GM21447 (cell line): ENCODE measurements around the gene ZBTB21.

Experiments used
- ATAC-seq: cut with Tn5 transposase; IDR thresholded peaks from one replicate; pipeline ENCODE4 v1.9.1; 2021; ENCODE audit not compliant: unreplicated experiment

Gene ZBTB21

GRCh38 chr21:42009831-42010506 lies at the start of gene ZBTB21:
Gene ZBTB21, minus strand, starts transcription at chr21:42010360. Its CDS starts 16,265 bp downstream, at chr21:41994095.
- ATAC-seq, result peak; percentile 64

DNA sequence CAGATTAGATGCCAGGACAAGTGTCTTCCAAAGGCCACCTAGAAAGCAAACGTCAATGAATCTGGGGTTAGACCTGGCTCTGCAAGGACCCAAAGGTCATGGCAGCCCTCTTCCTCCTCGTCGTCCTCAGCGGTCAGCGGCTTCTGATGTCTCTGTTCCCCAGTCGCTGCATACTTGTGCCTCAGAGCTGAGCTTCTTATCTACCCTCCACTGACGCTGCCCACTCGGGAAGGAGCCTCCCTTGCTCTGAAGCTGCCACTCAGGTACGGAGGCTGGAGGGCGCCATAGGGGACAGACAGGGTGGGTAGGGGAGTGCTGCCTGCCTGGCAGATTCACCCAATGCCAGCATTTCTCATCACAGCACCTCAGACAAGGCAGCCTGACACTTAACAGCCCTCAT lies 49.6 kb upstream of the ZBTB21 start:
- ATAC-seq, result no peak

GRCh38 chr21:42059141-42059540 lies 49.0 kb upstream of the ZBTB21 start:
- ATAC-seq, result no peak

- no peak for ATAC-seq
These were observed 48.5 kb upstream of the ZBTB21 start for GRCh38 chr21:42058631-42059111.

- no peak for ATAC-seq
These were observed 47.8 kb upstream of the ZBTB21 start for GRCh38 chr21:42057851-42058437.

DNA sequence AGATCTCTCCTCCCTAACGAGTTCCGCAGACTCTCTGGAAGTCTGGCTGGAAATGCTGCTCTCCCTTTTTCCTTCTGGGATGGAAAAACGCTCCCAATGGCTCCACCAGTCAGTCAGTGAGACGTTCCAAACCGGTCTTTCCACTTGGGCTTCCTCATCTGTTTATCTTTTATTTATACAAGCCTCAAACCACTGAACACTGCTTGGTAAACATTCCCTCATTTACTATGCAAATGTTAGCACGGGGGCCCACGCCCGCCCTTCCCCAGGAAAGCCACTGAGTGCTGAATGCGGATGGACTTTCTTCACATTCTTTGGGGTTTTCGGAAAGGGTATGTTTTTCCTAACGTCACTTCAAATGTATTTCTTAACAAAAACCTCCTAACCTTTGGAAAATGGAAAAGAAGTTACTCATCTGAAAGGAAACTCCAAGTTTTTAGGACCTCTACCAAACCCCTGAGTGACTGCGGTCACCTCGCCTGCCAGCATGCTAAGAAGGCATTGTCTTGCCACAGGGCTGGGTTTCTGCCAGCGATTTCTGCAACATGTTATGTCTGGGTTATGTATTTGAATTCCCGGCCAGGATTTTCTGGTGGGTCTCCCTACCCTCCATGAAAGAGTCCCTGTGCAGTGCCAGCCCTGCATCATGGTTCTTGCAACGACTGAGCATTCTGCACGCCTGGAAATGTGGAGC lies 47.0 kb upstream of the ZBTB21 start:
- no peak for ATAC-seq

GRCh38 chr21:42056468-42056867 lies 46.3 kb upstream of the ZBTB21 start:
- no peak for ATAC-seq

DNA sequence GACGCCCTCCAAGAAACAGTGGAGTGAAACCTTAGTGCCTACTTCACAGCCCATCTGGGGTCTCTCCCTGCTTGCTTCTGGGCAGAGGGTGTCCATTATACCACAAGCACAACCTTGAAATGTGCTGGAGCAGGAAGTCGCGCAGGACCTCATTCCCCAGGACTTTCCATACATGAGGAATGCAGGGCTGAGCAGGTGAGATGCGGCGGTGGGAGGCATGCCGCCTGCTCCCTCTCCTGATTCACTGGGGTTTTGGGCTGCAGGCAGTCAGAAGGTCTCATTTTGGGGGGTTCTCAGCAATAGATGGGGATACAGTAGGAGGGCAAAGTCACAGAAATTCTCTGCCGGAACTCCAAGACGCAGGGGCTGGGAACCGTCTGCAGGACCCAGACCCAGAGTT lies 45.3 kb upstream of the ZBTB21 start:
- no peak for ATAC-seq

DNA sequence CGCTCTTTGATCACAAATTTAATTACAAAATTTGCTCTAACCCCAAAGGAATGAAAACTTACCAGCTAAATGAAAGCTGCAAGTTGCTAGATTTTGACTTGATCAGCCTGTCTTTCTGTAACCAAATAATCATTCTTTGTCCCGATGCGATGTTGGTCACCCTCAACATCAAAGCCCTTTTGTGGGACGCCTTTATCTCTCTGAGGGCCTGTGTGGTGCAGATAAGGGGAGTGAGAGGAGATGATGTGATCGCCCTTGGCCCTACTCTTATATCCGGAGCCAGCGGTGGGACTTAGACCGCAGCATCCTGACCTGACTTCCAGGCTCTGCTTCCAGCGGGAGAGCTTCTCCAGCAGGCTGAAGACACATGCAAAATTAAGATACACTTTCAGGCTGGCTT lies 41.6 kb upstream of the ZBTB21 start:
- no peak for ATAC-seq

DNA sequence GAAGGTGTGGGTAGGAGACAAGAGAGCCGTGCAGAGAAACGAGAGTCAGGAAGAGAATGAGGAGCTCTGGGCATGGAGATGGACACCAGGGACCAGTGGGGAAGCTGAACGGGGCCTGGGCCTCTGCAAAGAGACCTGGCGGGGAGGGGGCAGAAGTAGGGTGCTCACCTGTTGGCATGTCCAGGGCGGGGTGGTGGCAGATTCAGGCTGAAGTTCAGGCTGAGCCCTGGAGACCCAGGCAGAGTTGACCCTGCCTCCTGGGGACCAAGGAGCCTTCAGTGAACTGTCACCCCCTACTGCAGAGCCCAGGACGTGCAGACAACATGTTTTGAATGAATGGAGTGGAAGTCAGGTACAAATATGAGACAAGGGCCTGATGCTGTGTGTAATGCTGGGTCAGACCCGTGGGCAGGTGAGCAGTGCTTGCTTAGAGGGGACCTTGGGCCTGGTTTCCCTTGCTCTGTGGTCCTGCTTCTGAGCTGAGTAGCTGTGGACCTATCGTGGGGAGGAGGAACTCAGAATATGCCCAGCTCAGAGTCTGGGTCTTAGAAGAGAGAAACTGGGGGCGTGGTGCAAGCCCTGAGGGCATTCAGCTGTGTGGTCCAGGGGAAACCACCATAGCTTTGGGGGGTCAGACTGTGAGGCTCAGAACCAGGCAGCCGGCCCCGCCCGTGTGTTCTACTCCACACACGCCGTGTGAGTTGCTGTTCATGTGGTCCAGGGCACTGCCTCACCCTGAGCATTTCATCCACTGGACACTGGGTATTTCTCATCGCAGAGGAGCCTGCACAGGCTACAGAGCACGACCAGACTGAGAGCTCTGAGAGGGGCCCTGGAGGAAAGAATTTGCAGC lies 39.6 kb upstream of the ZBTB21 start:
- no peak for ATAC-seq

DNA sequence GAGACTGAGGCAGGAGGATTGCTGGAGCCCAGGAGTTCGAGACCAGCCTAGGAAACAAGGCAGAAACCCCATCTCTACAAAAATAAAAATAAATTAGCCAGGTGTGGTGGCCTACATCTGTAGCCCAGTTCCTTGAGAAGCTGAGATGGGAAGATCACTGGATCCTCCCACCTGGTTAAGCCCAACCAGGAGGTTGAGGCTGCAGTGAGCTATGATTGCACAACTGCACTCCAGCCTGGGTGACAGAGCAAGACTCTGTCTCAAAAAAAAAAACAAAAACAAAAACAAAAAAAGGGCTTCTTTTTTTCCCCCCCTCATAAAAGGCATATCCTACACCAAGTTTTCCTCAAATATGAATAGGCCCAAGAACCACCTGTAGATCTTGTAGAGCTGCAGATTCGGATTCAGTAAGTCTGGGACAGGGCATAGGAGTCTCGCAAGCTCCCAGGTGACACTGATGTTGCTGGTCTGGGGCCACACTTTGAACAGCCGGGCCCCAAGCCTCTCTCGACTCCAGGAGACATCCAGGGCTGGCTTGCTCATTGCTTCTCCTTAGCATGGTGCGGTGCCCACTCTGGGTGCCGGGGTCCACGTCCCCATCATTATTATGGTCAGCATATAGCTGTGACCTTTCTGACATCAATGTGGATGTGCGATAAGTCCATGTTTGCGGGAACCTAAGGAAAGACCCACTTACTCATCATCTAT lies 38.9 kb upstream of the ZBTB21 start:
- no peak for ATAC-seq

DNA sequence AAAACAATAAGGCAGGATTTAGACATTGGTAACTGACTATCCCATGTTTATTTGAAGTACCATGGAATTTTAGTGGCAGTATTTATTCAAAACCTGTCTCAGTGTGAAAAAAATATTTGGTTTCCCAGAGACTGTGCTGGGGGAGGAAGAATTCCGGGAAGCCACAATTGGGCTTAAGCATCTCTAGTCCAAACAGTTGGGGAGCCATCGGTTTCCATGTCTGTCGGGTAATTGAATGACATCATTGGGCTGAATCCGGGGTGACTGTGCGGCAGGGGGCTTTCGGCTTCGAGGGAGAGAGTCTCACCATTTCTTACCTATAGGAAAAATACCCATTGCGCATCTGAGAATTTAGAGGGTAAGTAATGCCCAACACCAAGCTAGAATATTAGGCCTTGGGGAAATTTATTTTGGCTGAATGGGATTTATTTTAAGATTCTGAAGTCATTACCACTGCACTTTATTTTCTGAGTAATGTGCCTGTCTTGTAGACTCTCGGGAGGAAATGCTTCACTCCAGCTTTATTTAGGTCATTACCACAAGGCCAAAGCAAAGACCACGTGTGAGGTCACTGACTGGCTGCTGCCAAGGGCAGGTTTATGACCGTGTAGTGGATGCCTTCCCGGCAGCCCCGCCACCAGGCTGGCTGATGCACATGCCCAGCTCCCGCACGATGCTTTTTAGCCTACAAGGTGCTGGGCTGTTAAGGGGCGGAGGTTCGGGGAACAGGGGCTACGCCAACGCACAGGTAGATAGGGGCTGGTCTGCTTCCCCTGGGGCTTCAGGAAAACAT lies 37.9 kb upstream of the ZBTB21 start:
- ATAC-seq, result no peak

- ATAC-seq, result no peak
These were observed 34.8 kb upstream of the ZBTB21 start for GRCh38 chr21:42044871-42045495.

DNA sequence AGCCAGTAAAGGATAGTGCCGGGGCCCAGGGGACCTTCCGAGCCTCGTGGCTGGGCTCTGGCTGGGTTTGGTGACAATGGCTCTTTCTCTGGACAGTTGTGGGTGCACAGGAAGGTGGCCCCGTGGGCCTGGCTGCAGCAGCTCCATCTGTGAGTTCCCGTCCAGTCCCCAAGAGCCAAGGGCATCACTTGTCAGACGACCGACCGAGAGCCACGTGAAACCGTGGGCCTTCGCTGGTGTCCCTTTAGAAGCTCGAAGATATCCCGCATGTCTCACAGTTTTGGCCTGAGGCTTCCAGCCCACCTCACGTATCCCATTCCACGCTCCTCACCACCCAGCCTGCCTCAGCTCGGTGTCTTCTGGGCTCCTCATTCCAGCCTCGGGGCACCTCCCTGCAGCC lies 33.8 kb upstream of the ZBTB21 start:
- ATAC-seq, result no peak

DNA sequence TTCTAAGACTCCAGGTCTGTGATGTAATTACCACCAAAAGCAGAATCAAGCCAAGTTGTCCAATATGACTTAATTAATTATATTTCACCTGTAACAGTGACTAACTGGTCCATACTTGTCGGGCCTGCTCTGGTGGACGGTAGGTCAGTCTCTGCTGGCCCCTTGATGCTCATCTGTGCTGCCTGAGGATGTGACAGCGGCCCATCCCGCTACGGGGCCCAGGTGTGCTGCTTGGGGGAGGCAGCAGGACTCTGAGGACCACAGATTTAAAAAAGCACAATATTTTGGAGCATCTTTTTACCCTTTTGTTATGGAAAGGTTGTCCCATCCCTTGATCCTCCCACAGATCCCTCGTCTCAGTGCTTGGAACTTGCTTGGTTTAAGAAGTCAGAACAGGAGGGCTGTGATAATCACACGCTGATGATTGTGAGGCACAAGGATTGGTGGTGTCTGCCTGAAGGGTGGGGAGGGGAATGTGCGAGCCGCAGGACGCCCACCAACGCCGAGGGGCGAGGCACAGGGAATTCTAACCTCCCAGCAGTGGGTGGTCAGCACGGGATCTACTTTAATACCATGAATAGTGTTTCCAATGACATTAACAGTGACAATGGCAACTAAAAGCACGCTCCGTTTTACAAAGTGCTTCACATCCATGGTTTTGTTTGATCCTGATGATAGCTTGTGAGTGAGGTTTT lies 33.2 kb upstream of the ZBTB21 start:
- ATAC-seq, result no peak

- ATAC-seq, result no peak
These were observed 32.5 kb upstream of the ZBTB21 start for GRCh38 chr21:42042651-42043050.

- no peak for ATAC-seq
These were observed 31.6 kb upstream of the ZBTB21 start for GRCh38 chr21:42041711-42042110.

- ATAC-seq, result no peak
These were observed 31.1 kb upstream of the ZBTB21 start for GRCh38 chr21:42041246-42041645.
